Glutamatergic neuron (in vitro differentiated cells): ENCODE results near the gene LONP2. TPM values are rescaled to one million over a fixed set of nuclear protein-coding genes. Genes with fewer than 3 reads are reported as not detected.
A peak's percentile ranks its signal among the peaks of the same experiment; 100 is the strongest.
"Not testable (repeated sequence)": the region's sequence is repeated elsewhere in the genome, so short reads cannot be mapped to it uniquely, and the experiment has no call there.

Source experiments
- DNase-seq: peaks from one replicate; pipeline ENCODE4 v3.0.0; 2022
- H3K27ac Mint-ChIP-seq: one replicate; pipeline ENCODE4 v1.8.0; 2020; ENCODE audit warnings: mild to moderate bottlenecking, mixed read lengths, inconsistent platforms; ENCODE audit not compliant: unreplicated experiment
- H3K27me3 Mint-ChIP-seq: one replicate; pipeline ENCODE4 v1.8.0; 2020; ENCODE audit warnings: mild to moderate bottlenecking, moderate library complexity, mixed read lengths, inconsistent platforms; ENCODE audit not compliant: unreplicated experiment
- H3K36me3 Mint-ChIP-seq: one replicate; pipeline ENCODE4 v1.8.0; 2020; ENCODE audit warnings: mild to moderate bottlenecking, mixed read lengths, inconsistent platforms; ENCODE audit not compliant: unreplicated experiment
- H3K4me1 Mint-ChIP-seq: one replicate; pipeline ENCODE4 v1.8.0; 2020; ENCODE audit warnings: mild to moderate bottlenecking, low read depth, mixed read lengths, inconsistent platforms; ENCODE audit not compliant: unreplicated experiment
- H3K4me3 Mint-ChIP-seq: one replicate; pipeline ENCODE4 v1.8.0; 2020; ENCODE audit warnings: mild to moderate bottlenecking, mixed read lengths, inconsistent platforms; ENCODE audit not compliant: unreplicated experiment
- H3K9me3 Mint-ChIP-seq: one replicate; pipeline ENCODE4 v1.8.0; 2020; ENCODE audit warnings: mild to moderate bottlenecking, moderate library complexity, mixed read lengths, inconsistent platforms; ENCODE audit not compliant: unreplicated experiment
- CTCF ChIP-seq: fragments of 200-600 bp; sonication (generic); IDR thresholded peaks from one replicate; pipeline ENCODE4 v1.5.0; 2021; ENCODE audit not compliant: partially characterized antibody, unreplicated experiment
- total RNA-seq: library from RNA; stranded (reverse); fragmentation: NEBNext Ultra II Directional; extraction: Animal tissue kit (Norgen Biotek cat#: 25700); gene quantifications from one replicate; pipeline ENCODE4 v1.2.1, GENCODE V29; 2021; ENCODE audit not compliant: unreplicated experiment

The LONP2 gene
- total RNA-seq, 1 donor from 2014 or later, result 57.3 TPM

GRCh38 chr16:48235556-48236136 lies 8.5 kb upstream of the LONP2 start:
- Mint-ChIP-seq H3K9me3 (peaks cover 4% of the 10 kb centered on the region), H3K36me3 (no peaks in the 10 kb centered on the region), H3K4me1 (peaks cover 7% of the 10 kb centered on the region), H3K27me3 (no peaks in the 10 kb centered on the region), H3K27ac (peak overlapping the region; percentile 46), H3K4me3 (no peak overlapping the region)
- no peak for TF ChIP-seq CTCF
- no peak for DNase-seq

- H3K27ac Mint-ChIP-seq, result no peak overlapping the region
- H3K4me3 Mint-ChIP-seq, result no peak overlapping the region
- H3K9me3 Mint-ChIP-seq, result peaks cover 4% of the 10 kb centered on the region
- peaks cover 7% of the 10 kb centered on the region for H3K4me1 Mint-ChIP-seq
- H3K27me3 Mint-ChIP-seq, result peaks cover 3% of the 10 kb centered on the region
- no peak for DNase-seq
- H3K36me3 Mint-ChIP-seq, result no peaks in the 10 kb centered on the region
- TF ChIP-seq CTCF, result no peak
These were observed 7.8 kb upstream of the LONP2 start for GRCh38 chr16:48236286-48236685.

- not testable (repeated sequence) for DNase-seq, H3K4me1 Mint-ChIP-seq, H3K36me3 Mint-ChIP-seq, H3K4me3 Mint-ChIP-seq, H3K27ac Mint-ChIP-seq, H3K27me3 Mint-ChIP-seq
- peaks cover 11% of the 10 kb centered on the region for H3K9me3 Mint-ChIP-seq
These were observed 4.0 kb upstream of the LONP2 start for GRCh38 chr16:48240147-48240546.

GRCh38 chr16:48244863-48245195 lies 729 bp downstream of the LONP2 start:
- no peak for TF ChIP-seq CTCF
- peaks cover 3% of the 10 kb centered on the region for H3K27me3 Mint-ChIP-seq
- H3K4me3 Mint-ChIP-seq, result peak overlapping the region; percentile 90
- H3K4me1 Mint-ChIP-seq, result peaks cover 9% of the 10 kb centered on the region
- H3K36me3 Mint-ChIP-seq, result no peaks in the 10 kb centered on the region
- H3K9me3 Mint-ChIP-seq, result peaks cover 13% of the 10 kb centered on the region
- H3K27ac Mint-ChIP-seq, result peak overlapping the region; percentile 69
- no peak for DNase-seq

DNA sequence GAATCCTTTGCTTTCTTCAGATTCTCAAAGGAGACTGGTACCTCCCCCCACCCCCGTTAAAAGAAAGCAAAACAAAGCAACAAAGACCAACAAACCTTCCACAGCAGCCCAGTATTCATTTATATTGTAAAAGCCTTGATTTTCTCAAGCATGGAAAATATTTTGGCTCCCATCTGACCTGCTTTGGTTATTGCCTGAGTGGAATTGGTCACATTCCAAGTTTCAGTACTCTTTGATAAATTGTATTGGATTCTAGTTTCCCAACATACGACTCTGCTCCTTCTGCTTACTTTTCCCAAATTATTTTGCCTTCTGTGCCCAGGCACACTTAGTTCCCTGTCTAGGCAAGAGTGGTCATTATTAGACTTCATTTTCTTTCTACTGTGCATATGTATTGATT lies 2.0 kb downstream of the LONP2 start:
- H3K9me3 Mint-ChIP-seq, result peaks cover 9% of the 10 kb centered on the region
- no peaks in the 10 kb centered on the region for H3K36me3 Mint-ChIP-seq
- H3K27me3 Mint-ChIP-seq, result peaks cover 2% of the 10 kb centered on the region
- peaks cover 9% of the 10 kb centered on the region for H3K4me1 Mint-ChIP-seq
- no peak for TF ChIP-seq CTCF
- DNase-seq, result no peak
- H3K27ac Mint-ChIP-seq, result no peak overlapping the region
- peak overlapping the region; percentile 37 for H3K4me3 Mint-ChIP-seq
